OCI-LY7 (cell line): ENCODE measurements around the gene DLG5. TPM values are rescaled to one million over a fixed set of nuclear protein-coding genes. Genes with fewer than 3 reads are reported as not detected.

ENCODE experiments used
- BruUV-seq: library from RNA; stranded (reverse); fragments of 400-500 nt; replicated peaks from 2 replicates; lab custom pipeline; 2021; lab: Mats Ljungman, UMichigan
- CTCF ChIA-PET: fragments of 300-600 bp; sonication (Branson Sonifier 250); formaldehyde crosslinking; loops from one replicate; lab custom pipeline; 2022; ENCODE audit warnings: antibody characterized with exemption; ENCODE audit not compliant: unreplicated experiment; lab: Charles Lee
- POLR2A ChIA-PET: fragments of 300-600 bp; sonication (Branson Sonifier 250); formaldehyde crosslinking; loops from one replicate; lab custom pipeline; 2022; ENCODE audit warnings: antibody characterized with exemption; lab: Charles Lee
- DNase-seq: peaks from one replicate; pipeline ENCODE4 v3.0.0-alpha.2; 2015; ENCODE audit warnings: low spot score
- H2AFZ ChIP-seq: fragments of 200-600 bp; sonication (generic), shearing (Covaris generic); 2 replicates; pipeline ENCODE4 v1.6.1; 2014; ENCODE audit warnings: mild to moderate bottlenecking, antibody characterized with exemption, low read length, moderate library complexity
- H3K27ac ChIP-seq: fragments of 200-600 bp; sonication (generic); 2 replicates; pipeline ENCODE4 v1.5.1; 2014; ENCODE audit warnings: mixed run types, low read depth, mild to moderate bottlenecking, moderate library complexity, low read length, inconsistent platforms; ENCODE audit not compliant: poor library complexity, severe bottlenecking
- H3K36me3 ChIP-seq: fragments of 200-600 bp; sonication (generic); 2 replicates; pipeline ENCODE4 v1.6.1; 2014; ENCODE audit warnings: mild to moderate bottlenecking, antibody characterized with exemption, low read length, moderate library complexity, mixed read lengths; ENCODE audit not compliant: insufficient read depth
- H3K4me1 ChIP-seq: fragments of 200-600 bp; sonication (generic); 2 replicates; pipeline ENCODE4 v1.5.1; 2014; ENCODE audit warnings: mild to moderate bottlenecking, low read length; ENCODE audit not compliant: insufficient read depth, poor library complexity, severe bottlenecking
- H3K4me2 ChIP-seq: fragments of 200-600 bp; sonication (generic); 2 replicates; pipeline ENCODE4 v1.6.1; 2014; ENCODE audit warnings: mild to moderate bottlenecking, low read length
- H3K4me3 ChIP-seq: fragments of 200-600 bp; sonication (generic); 2 replicates; pipeline ENCODE4 v1.5.1; 2014; ENCODE audit warnings: mild to moderate bottlenecking, low read depth, low read length; ENCODE audit not compliant: poor library complexity, severe bottlenecking
- H3K79me2 ChIP-seq: fragments of 200-600 bp; sonication (generic); 2 replicates; pipeline ENCODE4 v1.6.1; 2016; ENCODE audit warnings: low read depth, mild to moderate bottlenecking, low read length, moderate library complexity, mixed read lengths; ENCODE audit not compliant: insufficient read depth
- H3K9me2 ChIP-seq: fragments of 200-600 bp; sonication (generic); 2 replicates; pipeline ENCODE4 v1.6.1; 2016; ENCODE audit warnings: mild to moderate bottlenecking, low read length, mixed read lengths; ENCODE audit not compliant: insufficient read depth
- H3K9me3 ChIP-seq: fragments of 200-600 bp; sonication (generic); 2 replicates; pipeline ENCODE4 v1.6.1; 2014; ENCODE audit warnings: mild to moderate bottlenecking, mixed run types, low read length, mixed read lengths
- H4K20me1 ChIP-seq: fragments of 200-600 bp; sonication (generic); 2 replicates; pipeline ENCODE4 v1.6.1; 2014; ENCODE audit warnings: mild to moderate bottlenecking, antibody characterized with exemption, low read length, moderate library complexity, mixed read lengths; ENCODE audit not compliant: insufficient read depth
- CTCF ChIP-seq: fragments of 200-600 bp; sonication (generic); conservative IDR thresholded peaks from 2 replicates; pipeline ENCODE4 v1.5.1; 2014; ENCODE audit warnings: mild to moderate bottlenecking, antibody characterized with exemption, low read length, moderate library complexity, mixed read lengths
- EZH2phosphoT487 ChIP-seq: fragments of 200-600 bp; sonication (generic); IDR thresholded peaks from 2 replicates; pipeline ENCODE4 v1.6.1; 2018; ENCODE audit warnings: low read depth, borderline replicate concordance, mild to moderate bottlenecking, mixed run types, antibody characterized with exemption, low read length, moderate library complexity, mixed read lengths
- intact Hi-C: fragments of 100-400 bp; cut with micrococcal nuclease; formaldehyde crosslinking; loops from one replicate; pipeline ENCODE4 v1.10.0; 2022; ENCODE audit not compliant: unreplicated experiment
- total RNA-seq, 2 experiments: library from RNA; depleted of rRNA in 1 of 2; stranded (reverse); fragments of >200 nt in 1 of 2; shearing (Covaris generic) in 1 of 2; gene quantifications; 2 replicates each; pipeline ENCODE4 v1.2.3, GENCODE V29; 2014 to 2022

DLG5 gene
- total RNA-seq, 2 experiments from 2014 or later, result 0.27 TPM; not detected in 1

- Histone ChIP-seq H3K4me3 (no peak overlapping the region), H3K4me2 (no peak overlapping the region), H3K36me3 (no peaks in the 10 kb centered on the region), H3K9me2 (no peaks in the 10 kb centered on the region), H4K20me1 (no peaks in the 10 kb centered on the region), H3K4me1 (no peaks in the 10 kb centered on the region), H3K9me3 (no peaks in the 10 kb centered on the region), H3K79me2 (no peaks in the 10 kb centered on the region), H3K27ac (no peak overlapping the region), H2AFZ (no peak overlapping the region)
- no peak for DNase-seq
- no TSS peak for BruUV-seq
- intact Hi-C loops, result no loop called here
- ChIA-PET CTCF (no interaction called here), POLR2A (no interaction called here)
- no peak for TF ChIP-seq CTCF
- TF ChIP-seq EZH2phosphoT487, result no peak
These were observed 37.2 kb downstream of the DLG5 start for GRCh38 chr10:77889277-77889903.

- no peak overlapping the region for H3K27ac ChIP-seq
- no peaks in the 10 kb centered on the region for H4K20me1 ChIP-seq
- intact Hi-C loops, result no loop called here
- H3K79me2 ChIP-seq, result no peaks in the 10 kb centered on the region
- BruUV-seq, result no TSS peak
- no peaks in the 10 kb centered on the region for H3K36me3 ChIP-seq
- no peaks in the 10 kb centered on the region for H3K4me1 ChIP-seq
- no peak overlapping the region for H2AFZ ChIP-seq
- ChIA-PET POLR2A (interaction anchor here (0.6 kb wide), 1 partner anchor 62 kb away, joined by 5 read pairs; no protein-coding TSS in a partner anchor), CTCF (no interaction called here)
- H3K9me2 ChIP-seq, result no peaks in the 10 kb centered on the region
- TF ChIP-seq CTCF, result no peak
- no peak for TF ChIP-seq EZH2phosphoT487
- H3K4me3 ChIP-seq, result no peak overlapping the region
- H3K9me3 ChIP-seq, result no peaks in the 10 kb centered on the region
- no peak for DNase-seq
- no peak overlapping the region for H3K4me2 ChIP-seq
These were observed 38.2 kb downstream of the DLG5 start for GRCh38 chr10:77888356-77888703.

- Histone ChIP-seq H3K27ac (no peak overlapping the region), H3K36me3 (no peaks in the 10 kb centered on the region), H3K9me3 (no peaks in the 10 kb centered on the region), H3K9me2 (no peaks in the 10 kb centered on the region), H3K4me1 (no peaks in the 10 kb centered on the region), H4K20me1 (no peaks in the 10 kb centered on the region), H3K79me2 (no peaks in the 10 kb centered on the region), H3K4me2 (no peak overlapping the region), H3K4me3 (no peak overlapping the region), H2AFZ (no peak overlapping the region)
- POLR2A ChIA-PET, result interaction anchor here (0.6 kb wide), 1 partner anchor 62 kb away, joined by 5 read pairs; no protein-coding TSS in a partner anchor
- TF ChIP-seq EZH2phosphoT487 (no peak), CTCF (no peak)
- intact Hi-C loops, result no loop called here
- CTCF ChIA-PET, result no interaction called here
- BruUV-seq, result no TSS peak
- no peak for DNase-seq
These were observed 38.8 kb downstream of the DLG5 start for GRCh38 chr10:77887631-77888355.
